GM18870 (cell line): Measurements from ENCODE around the gene HSPB1.
"Not testable (repeated sequence)": the region's sequence is repeated elsewhere in the genome, so short reads cannot be mapped to it uniquely, and the experiment has no call there.

Source experiments
- ATAC-seq: cut with Tn5 transposase; IDR thresholded peaks from one replicate; pipeline ENCODE4 v1.9.1; 2021; ENCODE audit warnings: moderate library complexity; ENCODE audit not compliant: unreplicated experiment

Gene HSPB1

DNA sequence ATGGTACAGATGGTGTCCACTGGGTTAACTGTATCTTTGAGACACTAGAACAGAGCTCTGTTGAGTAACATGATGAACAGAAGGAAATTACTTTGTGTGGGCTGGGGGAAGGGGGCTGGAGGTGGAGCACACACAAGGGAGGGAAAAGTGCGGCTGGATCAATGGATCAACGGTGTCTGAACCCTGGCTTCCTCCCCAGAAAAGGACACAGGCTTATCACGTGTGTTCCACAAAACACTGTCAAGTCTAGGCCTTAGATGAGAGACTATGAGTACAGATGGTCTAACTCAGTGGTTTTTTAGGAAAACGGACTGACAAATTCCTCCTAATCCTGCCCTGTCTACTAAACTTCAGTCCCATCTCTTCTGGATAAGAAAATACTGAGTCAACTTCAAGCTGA is 27.8 kb downstream of the HSPB1 start:
- ATAC-seq = no peak

DNA sequence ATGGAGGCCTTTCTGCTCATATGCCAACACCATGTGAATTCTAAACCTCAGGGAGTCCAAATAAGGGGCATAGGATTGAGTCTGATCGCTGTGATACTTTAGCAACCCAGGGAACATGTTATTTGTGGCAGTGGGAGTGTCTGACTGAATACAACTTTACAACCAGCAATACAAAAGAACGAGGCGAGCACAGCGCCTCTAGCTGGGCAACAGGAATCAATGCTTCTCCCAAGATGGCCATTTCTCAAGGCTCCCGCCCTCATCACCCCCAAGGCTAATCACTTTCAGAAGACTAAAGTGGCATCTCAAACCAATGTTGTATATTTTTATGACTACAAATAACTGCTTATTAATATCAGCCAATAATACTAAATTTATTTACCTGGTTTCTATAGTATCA is 28.2 kb downstream of the HSPB1 start:
- no peak for ATAC-seq

DNA sequence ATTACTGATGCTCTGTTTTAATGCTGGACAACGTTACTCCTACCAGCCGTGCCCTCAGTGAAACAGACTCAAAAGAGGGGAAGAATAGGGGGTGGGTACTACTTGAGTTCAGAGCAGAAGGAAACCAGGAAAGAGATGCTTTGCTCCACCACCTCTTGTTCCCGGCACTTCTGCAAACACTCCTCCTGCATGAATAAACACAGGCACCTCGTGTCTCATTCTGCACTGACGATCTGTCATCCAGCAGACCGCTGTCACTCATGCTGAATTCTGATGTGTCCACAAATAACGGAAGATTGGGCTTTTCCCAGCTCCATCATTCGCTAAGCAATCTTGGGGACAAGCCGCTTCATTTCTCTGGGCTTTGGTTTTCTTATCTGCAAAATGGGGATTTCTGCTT is 29.6 kb downstream of the HSPB1 start:
- ATAC-seq = no peak

GRCh38 chr7:76333511-76334101 is 31.1 kb downstream of the HSPB1 start:
- ATAC-seq = no peak

GRCh38 chr7:76334320-76334967 is 32.0 kb downstream of the HSPB1 start:
- no peak for ATAC-seq

DNA sequence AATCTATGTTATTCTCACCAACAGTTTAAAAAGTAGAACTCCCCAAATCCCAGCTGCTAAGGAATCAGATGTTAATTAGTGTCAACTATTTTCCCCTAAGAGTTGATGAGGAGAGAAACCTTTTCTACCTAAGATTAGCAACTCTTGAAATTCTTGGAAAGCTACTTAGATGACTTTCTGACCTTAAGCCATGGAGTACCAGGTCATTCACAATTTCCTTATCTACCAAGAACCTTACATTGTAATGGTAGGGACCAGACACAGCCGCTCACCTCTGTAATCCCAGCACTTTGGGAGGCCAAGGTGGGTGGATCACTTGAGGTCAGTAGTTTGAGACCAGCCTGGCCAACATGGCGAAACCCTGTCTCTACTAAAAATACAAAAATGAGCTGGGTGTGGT is 32.9 kb downstream of the HSPB1 start:
- not testable (repeated sequence) for ATAC-seq

- ATAC-seq = no peak
Observed at GRCh38 chr7:76336094-76336493, 33.6 kb downstream of the HSPB1 start.

- ATAC-seq = no peak
Observed at GRCh38 chr7:76337147-76337546, 34.7 kb downstream of the HSPB1 start.

GRCh38 chr7:76338298-76339084 is 36.0 kb downstream of the HSPB1 start:
- no peak for ATAC-seq

- no peak for ATAC-seq
Observed at GRCh38 chr7:76340617-76341131, 38.2 kb downstream of the HSPB1 start.

DNA sequence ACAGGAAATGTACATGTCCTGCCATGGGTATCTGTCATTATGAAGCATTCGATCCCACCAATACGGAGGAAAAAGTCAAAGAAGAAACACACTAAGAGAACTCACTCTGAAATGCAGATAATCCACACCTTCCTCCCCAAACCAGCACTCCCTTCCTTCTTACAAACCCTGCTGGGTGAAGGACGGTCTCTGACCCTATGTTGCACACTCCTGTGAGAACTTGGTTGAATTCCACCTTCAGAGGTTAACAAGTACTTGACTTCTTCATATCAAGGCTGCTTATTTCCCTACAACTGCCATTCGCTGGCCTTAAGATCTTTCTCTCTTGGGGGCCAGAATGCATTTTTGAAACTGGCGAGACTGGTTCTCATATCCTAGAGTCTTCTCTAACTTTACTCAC is 39.7 kb downstream of the HSPB1 start:
- ATAC-seq = no peak

DNA sequence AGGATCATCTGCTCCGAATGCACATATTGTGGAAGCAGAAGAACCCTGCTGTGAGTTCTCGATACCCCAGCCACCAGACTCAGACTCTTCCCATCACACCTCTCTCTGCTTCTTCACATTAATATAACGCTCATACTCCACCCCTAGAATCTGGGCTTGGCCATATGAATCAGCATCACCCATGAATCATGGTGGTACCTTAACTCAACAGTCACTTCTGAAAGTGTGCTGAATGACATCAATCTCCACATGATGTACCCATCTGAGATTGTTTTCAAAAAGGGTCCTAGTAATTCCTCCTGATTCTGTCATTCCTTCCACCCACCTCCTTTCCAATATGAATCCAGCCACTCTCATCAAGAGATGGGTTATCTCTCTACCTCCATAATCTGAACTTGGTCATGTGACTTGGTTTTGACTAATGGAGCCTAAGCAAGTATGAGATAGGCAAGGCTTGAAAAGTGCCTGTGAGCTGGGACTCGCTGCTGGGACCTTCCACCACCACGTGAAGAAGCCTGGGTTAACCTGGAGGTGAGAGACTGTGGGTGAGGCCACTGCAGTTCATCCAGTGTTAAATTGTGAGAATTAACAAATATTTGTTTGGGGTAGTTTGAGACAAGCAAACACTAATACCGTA is 40.9 kb downstream of the HSPB1 start:
- ATAC-seq = no peak

DNA sequence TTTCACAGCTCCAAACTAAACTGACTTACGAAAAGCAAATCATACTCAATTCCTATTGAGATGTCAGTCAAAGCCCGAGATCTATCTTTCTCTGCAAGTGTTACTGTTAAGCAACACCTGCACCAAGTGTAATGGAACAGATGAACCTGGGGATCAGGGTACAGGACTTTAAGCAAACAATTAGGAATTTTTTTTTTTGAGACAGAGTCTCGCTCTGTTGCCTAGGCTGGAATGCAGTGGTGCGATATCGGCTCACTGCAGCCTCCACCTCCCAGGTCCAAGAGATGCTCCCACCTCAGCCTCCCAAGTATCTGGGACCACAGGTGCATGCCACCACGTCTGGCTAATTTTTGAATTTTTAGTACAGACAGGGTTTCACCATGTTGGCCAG is 41.5 kb downstream of the HSPB1 start:
- no peak for ATAC-seq

DNA sequence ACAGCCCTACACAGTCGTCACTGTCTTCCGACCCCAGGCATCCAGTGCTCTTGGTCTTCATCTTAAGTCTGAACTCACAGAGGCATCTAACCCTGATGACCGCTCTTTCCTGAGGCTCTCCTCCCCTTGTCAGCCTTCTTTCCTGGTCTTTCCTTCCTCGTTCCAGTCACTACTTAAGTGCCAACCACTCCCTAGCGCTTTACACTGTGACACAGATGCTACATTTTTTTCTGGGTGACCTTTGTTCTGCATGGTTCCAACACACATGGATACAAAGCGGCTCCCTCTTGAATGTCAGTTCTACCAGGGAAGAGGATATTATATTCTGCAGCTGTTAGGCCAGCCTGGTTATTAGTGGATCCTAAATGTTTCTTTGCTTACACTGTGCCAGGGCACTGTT is 43.6 kb downstream of the HSPB1 start:
- no peak for ATAC-seq

DNA sequence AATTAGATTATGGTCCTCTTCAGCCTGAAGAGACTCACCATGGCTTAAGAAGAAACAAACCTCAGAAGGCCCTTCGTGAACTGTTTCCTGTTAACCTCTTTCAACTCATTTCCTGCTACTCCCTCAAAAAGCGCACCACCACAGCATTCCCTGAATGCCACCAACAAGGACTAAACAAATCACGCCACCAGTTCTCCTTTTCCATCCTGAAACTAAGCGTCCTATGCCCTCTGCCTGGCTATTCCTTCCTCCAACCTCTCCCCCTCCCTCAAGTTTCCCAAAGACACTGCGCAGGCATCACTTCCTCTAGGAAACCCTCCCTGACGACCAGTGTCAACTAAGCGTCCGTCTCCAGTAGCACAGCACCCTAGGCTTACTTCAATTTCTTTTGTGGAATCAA is 44.3 kb downstream of the HSPB1 start:
- ATAC-seq = no peak

- no peak for ATAC-seq
Observed at GRCh38 chr7:76347710-76348109, 45.2 kb downstream of the HSPB1 start.

GRCh38 chr7:76349313-76349885 is 46.9 kb downstream of the HSPB1 start:
- no peak for ATAC-seq

DNA sequence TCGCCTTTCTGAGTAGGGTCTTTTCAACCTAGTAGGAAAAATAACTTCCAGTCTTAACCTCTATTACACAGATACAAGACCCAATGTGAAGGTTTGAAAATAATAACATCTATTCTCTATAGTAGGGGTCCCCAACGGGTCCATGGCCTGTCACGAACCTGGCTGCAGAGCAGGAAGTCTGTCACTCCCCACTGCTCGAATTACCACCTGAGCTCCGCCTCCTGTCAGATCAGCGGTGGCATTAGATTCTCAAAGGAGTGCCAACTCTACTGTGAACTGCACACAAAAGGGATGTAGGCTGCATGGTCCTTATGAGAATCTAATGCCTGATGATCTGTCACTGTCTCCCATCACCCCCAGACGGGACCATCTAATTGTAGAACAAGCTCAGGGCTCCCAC is 48.9 kb downstream of the HSPB1 start:
- no peak for ATAC-seq

- ATAC-seq = no peak
Observed at GRCh38 chr7:76352193-76352592, 49.7 kb downstream of the HSPB1 start.

DNA sequence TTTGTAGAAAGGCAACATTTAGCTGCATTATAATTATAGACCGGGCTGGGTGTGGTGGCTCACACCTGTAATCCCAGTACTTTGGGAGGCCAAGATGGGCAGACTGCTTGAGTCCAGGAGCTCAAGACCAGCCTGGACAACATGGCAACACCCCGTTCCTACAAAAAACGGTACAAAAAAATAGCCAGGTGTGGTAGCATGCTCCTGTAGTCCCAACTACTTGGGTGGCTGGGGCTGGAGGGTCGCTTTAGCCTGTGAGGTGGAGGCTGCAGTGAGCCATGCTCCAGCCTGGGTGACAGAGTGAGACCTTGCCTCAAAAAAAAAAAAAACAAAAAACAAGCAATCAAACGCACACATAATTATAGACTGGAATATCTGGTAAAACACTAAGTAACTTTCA is 51.3 kb downstream of the HSPB1 start:
- no peak for ATAC-seq
